A549 (cell line): ENCODE measurements around the gene LILRB1.

ENCODE experiments used
- EP300 ChIP-seq, 2 experiments: fragments of >200 bp; sonication (Bioruptor Twin); formaldehyde crosslinking; IDR thresholded peaks; 2 replicates in 1 of 2; 3 replicates in 1 of 2; pipeline ENCODE4 v1.6.1; 2016 to 2017
- JUN ChIP-seq, 2 experiments: fragments of >200 bp; sonication (Bioruptor Twin); formaldehyde crosslinking; IDR thresholded peaks; 2 replicates in 1 of 2; 3 replicates in 1 of 2; pipeline ENCODE4 v1.6.1; 2016 to 2017
- JUNB ChIP-seq: fragments of >200 bp; sonication (Bioruptor Twin); formaldehyde crosslinking; IDR thresholded peaks from 2 replicates; pipeline ENCODE4 v1.6.1; 2016
- KDM5A ChIP-seq: fragments of 200-600 bp; sonication (generic); IDR thresholded peaks from 2 replicates; pipeline ENCODE4 v1.6.1; 2016; ENCODE audit warnings: antibody characterized with exemption, mild to moderate bottlenecking
- MAZ ChIP-seq: fragments of 150-350 bp; IDR thresholded peaks from 2 replicates; pipeline ENCODE4 v1.6.1; 2014; ENCODE audit warnings: antibody characterized with exemption, low read depth, low read length, borderline replicate concordance
- MYC ChIP-seq: IDR thresholded peaks from 2 replicates; pipeline ENCODE4 v1.6.1; 2012; ENCODE audit warnings: mild to moderate bottlenecking, inconsistent platforms, low read length, improper control_type of control experiment, borderline replicate concordance
- POLR2A ChIP-seq: IDR thresholded peaks from 2 replicates; pipeline ENCODE4 v1.6.1; 2012; ENCODE audit warnings: mild to moderate bottlenecking, low read length
- POLR2AphosphoS2 ChIP-seq: conservative IDR thresholded peaks from 2 replicates; pipeline ENCODE4 v1.6.1; 2012; ENCODE audit warnings: low read length, improper control_type of control experiment, inconsistent platforms
- RFX5 ChIP-seq: fragments of 450-650 bp; IDR thresholded peaks from 2 replicates; pipeline ENCODE4 v1.7.1; 2014; ENCODE audit warnings: antibody characterized with exemption, mild to moderate bottlenecking, moderate library complexity
- RNF2 ChIP-seq: fragments of 200-600 bp; sonication (generic); IDR thresholded peaks from 2 replicates; pipeline ENCODE4 v1.6.1; 2016; ENCODE audit warnings: low read depth, mild to moderate bottlenecking, antibody characterized with exemption, moderate library complexity, borderline replicate concordance
- TF ChIP-seq, protein P1 (sequence below): fragments of >200 bp; sonication (Bioruptor Twin); formaldehyde crosslinking; IDR thresholded peaks from 3 replicates; pipeline ENCODE4 v1.5.1; 2016
- TF ChIP-seq, protein P2 (sequence below): fragments of 450-650 bp; IDR thresholded peaks from 2 replicates; pipeline ENCODE4 v1.6.1; 2014; ENCODE audit warnings: antibody characterized with exemption

- TF ChIP-seq POLR2A (no peak), RNF2 (no peak), POLR2AphosphoS2 (no peak), EP300 (IDR thresholded peaks at IDR 0.05) (no peak), JUN (IDR thresholded peaks at IDR 0.05) (no peak), KDM5A (no peak), RFX5 (no peak), MAZ (no peak), JUNB (no peak), MYC (no peak)
- TF ChIP-seq, protein P1, sequence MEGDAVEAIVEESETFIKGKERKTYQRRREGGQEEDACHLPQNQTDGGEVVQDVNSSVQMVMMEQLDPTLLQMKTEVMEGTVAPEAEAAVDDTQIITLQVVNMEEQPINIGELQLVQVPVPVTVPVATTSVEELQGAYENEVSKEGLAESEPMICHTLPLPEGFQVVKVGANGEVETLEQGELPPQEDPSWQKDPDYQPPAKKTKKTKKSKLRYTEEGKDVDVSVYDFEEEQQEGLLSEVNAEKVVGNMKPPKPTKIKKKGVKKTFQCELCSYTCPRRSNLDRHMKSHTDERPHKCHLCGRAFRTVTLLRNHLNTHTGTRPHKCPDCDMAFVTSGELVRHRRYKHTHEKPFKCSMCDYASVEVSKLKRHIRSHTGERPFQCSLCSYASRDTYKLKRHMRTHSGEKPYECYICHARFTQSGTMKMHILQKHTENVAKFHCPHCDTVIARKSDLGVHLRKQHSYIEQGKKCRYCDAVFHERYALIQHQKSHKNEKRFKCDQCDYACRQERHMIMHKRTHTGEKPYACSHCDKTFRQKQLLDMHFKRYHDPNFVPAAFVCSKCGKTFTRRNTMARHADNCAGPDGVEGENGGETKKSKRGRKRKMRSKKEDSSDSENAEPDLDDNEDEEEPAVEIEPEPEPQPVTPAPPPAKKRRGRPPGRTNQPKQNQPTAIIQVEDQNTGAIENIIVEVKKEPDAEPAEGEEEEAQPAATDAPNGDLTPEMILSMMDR, result peak; percentile 70
- TF ChIP-seq, protein P2, sequence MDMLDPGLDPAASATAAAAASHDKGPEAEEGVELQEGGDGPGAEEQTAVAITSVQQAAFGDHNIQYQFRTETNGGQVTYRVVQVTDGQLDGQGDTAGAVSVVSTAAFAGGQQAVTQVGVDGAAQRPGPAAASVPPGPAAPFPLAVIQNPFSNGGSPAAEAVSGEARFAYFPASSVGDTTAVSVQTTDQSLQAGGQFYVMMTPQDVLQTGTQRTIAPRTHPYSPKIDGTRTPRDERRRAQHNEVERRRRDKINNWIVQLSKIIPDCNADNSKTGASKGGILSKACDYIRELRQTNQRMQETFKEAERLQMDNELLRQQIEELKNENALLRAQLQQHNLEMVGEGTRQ, result no peak
Measured at GRCh38 chr19:54653181-54653809, 23.0 kb downstream of the LILRB1 start.
